A549 treated with RU486 at 1 μM for 4 hours (cell line): ENCODE results near the gene VWA3B. TPM values are rescaled to one million over a fixed set of nuclear protein-coding genes. Genes with fewer than 3 reads are reported as not detected.

Source experiments
- total RNA-seq: library from RNA; stranded (reverse); fragments of 200-300 nt; extraction: Qiagen RNA extraction; gene quantifications from 5 replicates; pipeline ENCODE4 v1.2.3, GENCODE V29; 2022; ENCODE audit warnings: low read depth

VWA3B gene, protein sequence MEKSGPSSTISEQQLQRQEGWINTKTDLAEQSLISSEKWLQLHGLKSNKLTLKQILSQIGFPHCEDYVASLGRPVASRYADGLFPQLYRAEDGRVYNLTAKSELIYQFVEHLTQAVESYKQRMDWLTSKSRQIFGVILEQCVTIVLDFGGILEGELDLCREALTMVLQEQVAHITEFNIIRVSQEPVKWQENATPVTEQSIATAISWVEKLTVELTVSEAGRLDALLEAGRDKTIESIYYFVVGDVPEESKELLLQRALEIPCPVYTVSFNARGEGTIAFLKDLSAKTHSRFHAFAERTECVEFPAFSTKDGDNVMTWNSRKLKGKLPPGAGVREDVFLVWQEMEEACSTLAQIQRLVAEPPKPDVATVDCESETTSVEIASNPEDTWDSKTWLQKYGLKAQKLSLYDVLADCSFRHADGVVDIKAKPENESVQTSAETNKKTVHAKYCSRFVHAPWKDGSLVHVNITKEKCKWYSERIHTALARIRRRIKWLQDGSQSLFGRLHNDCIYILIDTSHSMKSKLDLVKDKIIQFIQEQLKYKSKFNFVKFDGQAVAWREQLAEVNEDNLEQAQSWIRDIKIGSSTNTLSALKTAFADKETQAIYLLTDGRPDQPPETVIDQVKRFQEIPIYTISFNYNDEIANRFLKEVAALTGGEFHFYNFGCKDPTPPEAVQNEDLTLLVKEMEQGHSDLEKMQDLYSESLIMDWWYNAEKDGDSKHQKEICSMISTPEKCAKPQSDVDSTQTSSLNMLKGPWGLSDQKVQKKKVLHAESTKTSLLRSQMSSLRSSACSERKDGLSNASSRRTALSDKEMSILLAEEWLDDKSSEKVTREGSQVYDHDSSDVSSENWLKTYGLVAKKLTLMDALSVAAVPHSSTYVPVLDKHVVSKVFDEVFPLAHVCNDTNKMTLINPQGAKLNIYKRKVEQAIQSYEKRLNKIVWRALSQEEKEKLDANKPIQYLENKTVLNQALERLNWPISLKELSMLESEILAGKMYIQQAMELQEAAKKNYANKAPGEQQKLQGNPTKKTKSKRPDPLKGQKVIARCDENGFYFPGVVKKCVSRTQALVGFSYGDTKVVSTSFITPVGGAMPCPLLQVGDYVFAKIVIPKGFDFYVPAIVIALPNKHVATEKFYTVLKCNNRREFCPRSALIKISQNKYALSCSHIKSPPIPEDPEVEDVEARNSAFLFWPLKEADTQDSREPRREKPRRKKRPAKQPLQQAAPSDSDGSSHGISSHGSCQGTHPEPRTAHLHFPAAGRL (N-terminal part only)
- 0.51 to 0.77 TPM (median 0.62 TPM) in 3 of 5 replicates, not detected in the others for total RNA-seq

DNA sequence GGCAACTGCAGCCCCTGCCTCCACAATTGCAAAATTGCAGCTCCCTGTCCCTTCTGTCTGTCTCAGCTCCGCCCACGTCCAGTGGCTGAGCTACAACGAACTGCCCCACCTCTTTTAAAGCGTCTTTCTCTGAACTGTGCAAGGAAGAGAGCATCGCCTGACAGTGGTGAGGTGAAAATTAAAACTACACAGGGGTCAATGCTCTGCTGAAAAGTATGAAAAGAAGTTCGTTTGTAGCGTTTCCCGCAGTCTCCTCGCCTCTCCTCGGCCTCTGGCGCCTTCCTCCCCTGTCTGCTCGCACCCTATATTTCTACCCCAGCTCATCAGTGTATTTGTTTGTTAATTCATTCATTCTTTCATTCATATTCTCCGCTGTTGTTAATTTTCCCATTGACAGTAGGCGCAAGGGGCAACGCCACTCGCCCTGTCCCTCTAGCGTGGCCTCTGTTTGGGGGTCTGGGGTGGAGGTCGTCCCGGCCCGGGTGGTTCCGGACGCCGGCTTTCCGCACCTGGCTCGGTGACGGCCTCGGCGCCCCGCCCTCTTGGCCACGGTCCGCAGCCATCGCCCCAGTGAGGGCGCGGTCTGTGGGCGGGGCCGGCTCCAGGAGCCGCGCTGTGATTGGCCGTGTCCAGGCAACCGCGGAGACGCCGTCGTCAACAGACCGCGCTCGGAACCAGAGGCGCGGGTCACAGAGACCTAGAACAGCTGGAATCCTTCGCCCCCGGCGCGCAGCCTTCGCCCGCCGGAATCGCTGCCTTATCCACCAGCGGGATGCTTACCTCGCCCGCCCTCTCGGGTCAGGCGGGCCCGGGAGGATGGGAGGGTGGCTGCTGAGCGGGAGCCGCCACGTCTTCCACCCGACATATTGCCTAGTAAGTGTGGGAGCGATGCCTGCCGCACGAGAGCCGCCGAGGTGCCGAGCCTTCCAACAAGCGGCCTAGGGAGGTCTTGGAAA lies at the start of gene VWA3B:
TSS of gene VWA3B (plus strand) at position 677 of the 956 bp plus-strand sequence. CDS start 5,926 bp downstream, outside the sequence.

GRCh38 chr2:98346311-98347236 lies 259.6 kb downstream of the VWA3B start, which contains the start of gene CNGA3:
Gene CNGA3, plus strand, starts transcription at chr2:98346456. Its CDS starts 23,520 bp downstream, at chr2:98369976.

Other genes with a start within 250 kb of the VWA3B start
- 12.9 to 16.2 TPM (median 15.5 TPM) in 5 replicates for gene TMEM131, start 91.2 kb upstream of the VWA3B start, total RNA-seq